Panc1 (cell line): ENCODE data around the gene EYS.

Experiments
- CTCF ChIP-seq: fragments of 450-650 bp; IDR thresholded peaks from 2 replicates; pipeline ENCODE4 v1.5.1; 2017; ENCODE audit warnings: mild to moderate bottlenecking
- POLR2AphosphoS5 ChIP-seq: IDR thresholded peaks from 2 replicates; pipeline ENCODE4 v1.6.1; 2012; ENCODE audit warnings: mild to moderate bottlenecking, low read depth, low read length, moderate library complexity
- SIN3A ChIP-seq: IDR thresholded peaks from 2 replicates; pipeline ENCODE4 v1.6.1; 2012; ENCODE audit warnings: low read depth, mild to moderate bottlenecking, low read length, moderate library complexity, borderline replicate concordance; ENCODE audit not compliant: insufficient read depth
- TCF7L2 ChIP-seq: IDR thresholded peaks from 2 replicates; pipeline ENCODE4 v1.6.1; 2011; ENCODE audit warnings: mild to moderate bottlenecking, low read depth, low read length, inconsistent platforms

GRCh38 chr6:64224819-64225218 lies 1482.2 kb downstream of the EYS start:
- TF ChIP-seq SIN3A: no peak
- TF ChIP-seq TCF7L2: no peak
- no peak for TF ChIP-seq POLR2AphosphoS5
- TF ChIP-seq CTCF: no peak
